ENCODE measurements around the gene DHRS7.

DNA sequence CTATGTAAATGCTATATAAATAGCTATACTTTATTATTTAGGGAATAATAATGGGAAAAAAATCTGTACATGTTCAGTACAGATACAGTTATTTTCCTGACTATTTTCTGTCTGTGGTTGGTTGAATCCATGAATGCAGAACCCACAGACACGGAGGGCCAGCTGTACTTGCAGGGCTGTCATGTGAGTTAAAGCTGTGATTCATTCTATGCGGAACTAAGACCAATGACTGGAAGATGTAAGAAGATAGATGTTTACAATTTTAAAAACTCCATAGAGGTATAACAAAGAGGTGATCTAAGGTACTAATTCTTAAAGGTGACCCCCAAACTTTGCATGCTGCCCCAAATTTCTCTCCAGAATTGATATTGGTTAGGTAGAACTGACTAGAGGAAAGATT is 58.9 kb downstream of the DHRS7 start:
- TF ChIP-seq HDAC6 (IDR thresholded peaks at IDR 0.05; ENCODE audit: low read depth, low read length) (no peak), POU5F1 (IDR thresholded peaks at IDR 0.05; ENCODE audit: low read depth, low read length) (no peak), POLR2A (IDR thresholded peaks at IDR 0.05; ENCODE audit: control extremely low read depth in 1 of 2, low read depth in 2 of 2, low read length in 2 of 2) (no peak), MAFK (IDR thresholded peaks at IDR 0.05; ENCODE audit: low read depth, low read length) (no peak), BRCA1 (IDR thresholded peaks at IDR 0.05; ENCODE audit: low read depth, low read length) (no peak), CBX8 (IDR thresholded peaks at IDR 0.05; ENCODE audit: borderline replicate concordance, low read depth, low read length) (no peak), YY1 (IDR thresholded peaks at IDR 0.05; ENCODE audit: low read depth, low read length) (no peak)
- TF ChIP-seq, protein P1, sequence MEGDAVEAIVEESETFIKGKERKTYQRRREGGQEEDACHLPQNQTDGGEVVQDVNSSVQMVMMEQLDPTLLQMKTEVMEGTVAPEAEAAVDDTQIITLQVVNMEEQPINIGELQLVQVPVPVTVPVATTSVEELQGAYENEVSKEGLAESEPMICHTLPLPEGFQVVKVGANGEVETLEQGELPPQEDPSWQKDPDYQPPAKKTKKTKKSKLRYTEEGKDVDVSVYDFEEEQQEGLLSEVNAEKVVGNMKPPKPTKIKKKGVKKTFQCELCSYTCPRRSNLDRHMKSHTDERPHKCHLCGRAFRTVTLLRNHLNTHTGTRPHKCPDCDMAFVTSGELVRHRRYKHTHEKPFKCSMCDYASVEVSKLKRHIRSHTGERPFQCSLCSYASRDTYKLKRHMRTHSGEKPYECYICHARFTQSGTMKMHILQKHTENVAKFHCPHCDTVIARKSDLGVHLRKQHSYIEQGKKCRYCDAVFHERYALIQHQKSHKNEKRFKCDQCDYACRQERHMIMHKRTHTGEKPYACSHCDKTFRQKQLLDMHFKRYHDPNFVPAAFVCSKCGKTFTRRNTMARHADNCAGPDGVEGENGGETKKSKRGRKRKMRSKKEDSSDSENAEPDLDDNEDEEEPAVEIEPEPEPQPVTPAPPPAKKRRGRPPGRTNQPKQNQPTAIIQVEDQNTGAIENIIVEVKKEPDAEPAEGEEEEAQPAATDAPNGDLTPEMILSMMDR (IDR thresholded peaks at IDR 0.05; ENCODE audit: control extremely low read depth in 1 of 3, insufficient read depth in 1 of 3, low read depth in 1 of 3, low read length in 3 of 3) = no peak
